GM21390 (cell line): ENCODE data around the gene ALDH1A1.

ENCODE experiments used
- ATAC-seq: cut with Tn5 transposase; IDR thresholded peaks from one replicate; pipeline ENCODE4 v1.9.1; 2021; ENCODE audit not compliant: unreplicated experiment

ALDH1A1 gene

GRCh38 chr9:72921888-72922654 lies 30.8 kb downstream of the ALDH1A1 start:
- ATAC-seq: no peak

- ATAC-seq: no peak
Observed at GRCh38 chr9:72919246-72919945, 33.5 kb downstream of the ALDH1A1 start.

- no peak for ATAC-seq
Observed at GRCh38 chr9:72917892-72918509, 34.9 kb downstream of the ALDH1A1 start.

GRCh38 chr9:72915659-72916058 lies 37.2 kb downstream of the ALDH1A1 start:
- ATAC-seq: no peak

GRCh38 chr9:72914750-72915149 lies 38.1 kb downstream of the ALDH1A1 start:
- ATAC-seq: no peak

- no peak for ATAC-seq
Observed at GRCh38 chr9:72913382-72914009, 39.4 kb downstream of the ALDH1A1 start.

- no peak for ATAC-seq
Observed at GRCh38 chr9:72912476-72913381, 40.1 kb downstream of the ALDH1A1 start.

- ATAC-seq: no peak
Observed at GRCh38 chr9:72911816-72912215, 41.0 kb downstream of the ALDH1A1 start.

GRCh38 chr9:72911247-72911775 lies 41.5 kb downstream of the ALDH1A1 start:
- ATAC-seq: no peak

- ATAC-seq: no peak
Observed at GRCh38 chr9:72909428-72909827, 43.4 kb downstream of the ALDH1A1 start.

- ATAC-seq: no peak
Observed at GRCh38 chr9:72907421-72907820, 45.4 kb downstream of the ALDH1A1 start.

GRCh38 chr9:72906810-72907209 lies 46.0 kb downstream of the ALDH1A1 start:
- no peak for ATAC-seq

GRCh38 chr9:72905514-72906480 lies 47.1 kb downstream of the ALDH1A1 start:
- no peak for ATAC-seq

- no peak for ATAC-seq
Observed at GRCh38 chr9:72904267-72905093, 48.4 kb downstream of the ALDH1A1 start.

- no peak for ATAC-seq
Observed at GRCh38 chr9:72903103-72903502, 49.8 kb downstream of the ALDH1A1 start.

- ATAC-seq: no peak
Observed at GRCh38 chr9:72902268-72902667, 50.6 kb downstream of the ALDH1A1 start.

- no peak for ATAC-seq
Observed at GRCh38 chr9:72899734-72900477, 52.9 kb downstream of the ALDH1A1 start.
